MCF 10A (cell line): ENCODE measurements around the gene CTBP2. TPM values are rescaled to one million over a fixed set of nuclear protein-coding genes. Genes with fewer than 3 reads are reported as not detected.

Experiments used
- BruUV-seq: library from RNA; stranded (reverse); fragments of 400-500 nt; replicated peaks from 2 replicates; lab custom pipeline; 2021; lab: Mats Ljungman, UMichigan
- CTCF ChIA-PET: fragments of 300-600 bp; sonication (Branson Sonifier 250); formaldehyde crosslinking; extraction: SDS; loops from one replicate; lab custom pipeline; 2021; ENCODE audit warnings: antibody characterized with exemption, inconsistent platforms; lab: Yijun Ruan, JAX
- POLR2A ChIA-PET: fragments of 300-600, 350-650 bp; sonication (Branson Sonifier 250); formaldehyde crosslinking; extraction: SDS; loops from one replicate; lab custom pipeline; 2020; ENCODE audit warnings: antibody characterized with exemption, inconsistent platforms; lab: Yijun Ruan, JAX
- DNase-seq: peaks from one replicate; pipeline ENCODE4 v3.0.0-alpha.2; 2018; ENCODE audit not compliant: unreplicated experiment
- H3K27ac Mint-ChIP-seq: one replicate; pipeline ENCODE4 v1.8.0; 2022; ENCODE audit warnings: mild to moderate bottlenecking, low read depth, mixed read lengths; ENCODE audit not compliant: unreplicated experiment
- H3K27me3 Mint-ChIP-seq: one replicate; pipeline ENCODE4 v1.8.0; 2022; ENCODE audit warnings: mixed read lengths; ENCODE audit not compliant: insufficient read depth, unreplicated experiment
- H3K36me3 Mint-ChIP-seq: one replicate; pipeline ENCODE4 v1.8.0; 2022; ENCODE audit warnings: mild to moderate bottlenecking, moderate library complexity, mixed read lengths; ENCODE audit not compliant: insufficient read depth, unreplicated experiment
- H3K4me1 Mint-ChIP-seq: one replicate; pipeline ENCODE4 v1.8.0; 2022; ENCODE audit warnings: mixed read lengths; ENCODE audit not compliant: insufficient read depth, unreplicated experiment
- H3K4me3 Mint-ChIP-seq: one replicate; pipeline ENCODE4 v1.8.0; 2022; ENCODE audit warnings: mild to moderate bottlenecking, moderate library complexity, mixed read lengths; ENCODE audit not compliant: unreplicated experiment
- H3K9me3 Mint-ChIP-seq: one replicate; pipeline ENCODE4 v1.8.0; 2022; ENCODE audit warnings: mixed read lengths; ENCODE audit not compliant: unreplicated experiment
- CTCF ChIP-seq: fragments of 200-600 bp; IDR thresholded peaks from one replicate; pipeline ENCODE4 v1.8.0; 2022; ENCODE audit warnings: antibody characterized with exemption, mild to moderate bottlenecking; ENCODE audit not compliant: unreplicated experiment
- intact Hi-C: fragments of 100-400 bp; cut with micrococcal nuclease; formaldehyde crosslinking; loops from 2 replicates; pipeline ENCODE4 v1.14.1; 2022
- total RNA-seq: library from RNA; stranded (reverse); gene quantifications from 2 replicates; pipeline ENCODE4 v1.2.3, GENCODE V29; 2022

Gene CTBP2
- total RNA-seq, 1 experiment from 2014 or later = 152 TPM

- Mint-ChIP-seq H3K27me3 (no peaks in the 10 kb centered on the region), H3K36me3 (peaks cover 39% of the 10 kb centered on the region), H3K9me3 (no peaks in the 10 kb centered on the region), H3K27ac (peak overlapping the region; percentile 42), H3K4me3 (no peak overlapping the region), H3K4me1 (peaks cover 40% of the 10 kb centered on the region)
- TF ChIP-seq CTCF = no peak
- ChIA-PET POLR2A (interaction anchor here (0.9 kb wide), 1 partner anchor 11 kb away, joined by 3 read pairs; no protein-coding TSS in a partner anchor), CTCF (no interaction called here)
- intact Hi-C loops = no loop called here
- BruUV-seq = no TSS peak
- no peak for DNase-seq
These were observed 29.4 kb downstream of the CTBP2 start for GRCh38 chr10:125130916-125131315.

- Mint-ChIP-seq H3K9me3 (no peaks in the 10 kb centered on the region), H3K4me1 (peaks cover 41% of the 10 kb centered on the region), H3K27ac (peak overlapping the region; percentile 42), H3K27me3 (no peaks in the 10 kb centered on the region), H3K36me3 (peaks cover 44% of the 10 kb centered on the region), H3K4me3 (no peak overlapping the region)
- BruUV-seq = no TSS peak
- no peak for DNase-seq
- intact Hi-C loops = no loop called here
- no peak for TF ChIP-seq CTCF
- POLR2A ChIA-PET = interaction anchor here (0.5 to 0.9 kb wide), 2 partner anchors 10 to 101 kb away, joined by 3 read pairs; no protein-coding TSS in a partner anchor
- CTCF ChIA-PET = interaction anchor here (0.5 kb wide), 1 partner anchor 24 kb away, joined by 3 read pairs; no protein-coding TSS in a partner anchor
These were observed 30.1 kb downstream of the CTBP2 start for GRCh38 chr10:125130260-125130659.

DNA sequence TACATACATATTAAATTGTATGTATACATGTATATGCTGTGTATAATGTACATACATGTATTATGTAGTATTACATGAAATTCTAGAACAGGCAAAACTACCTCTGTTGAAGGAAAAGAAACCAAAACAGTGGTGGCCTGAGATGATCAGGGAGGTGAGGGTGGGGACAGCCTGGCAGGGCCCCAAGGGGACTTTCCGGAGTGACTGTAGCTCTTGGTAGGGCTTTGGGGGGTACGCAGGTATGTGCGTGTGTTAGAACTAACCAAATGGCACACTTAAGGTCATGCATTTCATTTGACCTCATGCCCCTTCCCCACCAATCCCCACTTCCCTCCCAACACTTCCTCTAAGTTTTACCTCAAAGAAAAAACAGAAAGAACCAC is 31.3 kb downstream of the CTBP2 start:
- no peak for DNase-seq
- TF ChIP-seq CTCF = no peak
- Mint-ChIP-seq H3K4me1 (peaks cover 48% of the 10 kb centered on the region), H3K4me3 (no peak overlapping the region), H3K27ac (no peak overlapping the region), H3K36me3 (peaks cover 45% of the 10 kb centered on the region), H3K9me3 (no peaks in the 10 kb centered on the region), H3K27me3 (no peaks in the 10 kb centered on the region)
- ChIA-PET CTCF (interaction anchor here (0.6 to 0.9 kb wide), 3 partner anchors 13 to 207 kb away, joined by 3 to 6 read pairs (median 3); no protein-coding TSS in a partner anchor), POLR2A (interaction anchor here (1.3 to 7.9 kb wide), 2 partner anchors 10 to 26 kb away, joined by 4 to 165 read pairs; no protein-coding TSS in a partner anchor)
- intact Hi-C loops = no loop called here
- BruUV-seq = no TSS peak

- BruUV-seq = no TSS peak
- no peaks in the 10 kb centered on the region for H3K27me3 Mint-ChIP-seq
- no peak for DNase-seq
- peaks cover 43% of the 10 kb centered on the region for H3K36me3 Mint-ChIP-seq
- intact Hi-C loops = no loop called here
- no peak overlapping the region for H3K4me3 Mint-ChIP-seq
- POLR2A ChIA-PET = interaction anchor here (0.7 to 7.9 kb wide), 4 partner anchors 11 to 92 kb away, joined by 3 to 165 read pairs (median 5); no protein-coding TSS in a partner anchor
- no peaks in the 10 kb centered on the region for H3K9me3 Mint-ChIP-seq
- H3K27ac Mint-ChIP-seq = peak overlapping the region; percentile 50
- H3K4me1 Mint-ChIP-seq = peaks cover 53% of the 10 kb centered on the region
- TF ChIP-seq CTCF = no peak
- CTCF ChIA-PET = interaction anchor here (0.7 to 1.5 kb wide), 3 partner anchors 14 to 80 kb away, joined by 3 to 8 read pairs (median 6); no protein-coding TSS in a partner anchor
These were observed 31.8 kb downstream of the CTBP2 start for GRCh38 chr10:125128397-125129075.
